GM18511 (cell line): Measurements from ENCODE around the gene OR10C1.

Experiments used
- ATAC-seq: cut with Tn5 transposase; IDR thresholded peaks from one replicate; pipeline ENCODE4 v1.9.1; 2021; ENCODE audit warnings: mild to moderate bottlenecking, moderate library complexity; ENCODE audit not compliant: unreplicated experiment

The OR10C1 gene

GRCh38 chr6:29477923-29478450 lies 38.9 kb downstream of the OR10C1 start:
- no peak for ATAC-seq

DNA sequence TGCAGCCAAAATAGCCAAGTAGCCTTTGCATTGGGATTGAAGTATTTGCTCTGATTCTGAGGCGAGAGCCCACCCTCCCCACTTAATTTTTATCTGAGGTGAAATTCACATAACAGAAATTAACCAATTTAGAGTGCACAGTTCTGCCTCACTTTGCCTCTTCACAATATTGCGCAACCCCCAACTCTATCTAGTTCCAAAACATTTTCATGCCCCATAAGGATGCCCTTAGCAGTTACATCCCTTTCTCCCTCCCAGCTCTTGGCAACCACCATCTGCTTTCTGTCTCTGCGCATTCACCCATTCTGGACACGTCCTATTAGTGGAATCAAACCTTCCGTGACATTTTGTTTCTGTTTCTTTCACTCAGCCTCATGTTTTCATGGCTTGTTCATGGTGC lies 39.6 kb downstream of the OR10C1 start:
- no peak for ATAC-seq

GRCh38 chr6:29479560-29479959 lies 40.5 kb downstream of the OR10C1 start:
- ATAC-seq: no peak

- ATAC-seq: no peak
Measured at GRCh38 chr6:29483186-29483585, 44.1 kb downstream of the OR10C1 start.

DNA sequence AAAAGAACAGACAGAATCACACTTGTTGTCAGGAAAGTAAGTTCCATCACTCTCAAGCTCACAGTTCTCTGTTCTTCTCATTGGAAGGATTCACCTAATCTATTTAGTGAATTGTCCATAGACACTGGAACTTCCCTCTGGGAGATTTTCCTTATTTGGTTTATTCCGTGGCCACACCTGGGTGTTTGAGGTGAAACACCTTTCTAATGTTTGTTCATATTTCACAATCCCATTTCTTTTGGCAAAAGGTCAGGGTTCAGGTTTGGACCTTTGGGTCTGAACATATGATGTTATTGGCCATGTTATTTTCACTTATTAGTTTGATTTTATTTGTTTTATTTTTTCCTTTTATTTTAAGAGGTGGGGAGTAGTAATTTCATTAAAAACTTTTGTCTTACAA lies 44.6 kb downstream of the OR10C1 start:
- no peak for ATAC-seq

GRCh38 chr6:29486577-29486976 lies 47.5 kb downstream of the OR10C1 start:
- ATAC-seq: no peak

GRCh38 chr6:29487131-29487530 lies 48.0 kb downstream of the OR10C1 start:
- no peak for ATAC-seq

- no peak for ATAC-seq
Measured at GRCh38 chr6:29487660-29488059, 48.6 kb downstream of the OR10C1 start, which contains the start of gene MAS1L. MAS1L (minus strand) TSS chr6:29487956; CDS start chr6:29487902, 54 bp downstream.

- ATAC-seq: no peak
Measured at GRCh38 chr6:29488874-29489273, 49.8 kb downstream of the OR10C1 start.

DNA sequence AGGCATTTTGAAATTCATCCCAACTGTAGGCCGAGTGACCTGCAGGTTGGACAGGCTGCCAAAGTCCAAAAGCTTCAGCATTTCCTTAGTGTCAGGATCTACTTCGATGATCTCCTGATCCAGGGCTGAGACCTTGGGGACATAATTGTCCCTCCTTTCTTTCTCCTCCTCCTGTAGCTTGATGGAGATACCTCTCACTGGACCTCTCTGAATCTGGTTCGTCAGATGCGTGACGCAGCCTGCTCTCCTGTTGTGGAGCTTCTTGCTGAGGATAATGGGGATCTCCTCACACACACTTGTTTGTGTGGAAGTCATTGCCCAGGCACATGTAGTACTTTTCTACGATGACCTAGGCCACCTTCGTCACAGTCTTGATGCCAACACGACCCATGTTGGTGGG lies 50.2 kb downstream of the OR10C1 start:
- no peak for ATAC-seq

DNA sequence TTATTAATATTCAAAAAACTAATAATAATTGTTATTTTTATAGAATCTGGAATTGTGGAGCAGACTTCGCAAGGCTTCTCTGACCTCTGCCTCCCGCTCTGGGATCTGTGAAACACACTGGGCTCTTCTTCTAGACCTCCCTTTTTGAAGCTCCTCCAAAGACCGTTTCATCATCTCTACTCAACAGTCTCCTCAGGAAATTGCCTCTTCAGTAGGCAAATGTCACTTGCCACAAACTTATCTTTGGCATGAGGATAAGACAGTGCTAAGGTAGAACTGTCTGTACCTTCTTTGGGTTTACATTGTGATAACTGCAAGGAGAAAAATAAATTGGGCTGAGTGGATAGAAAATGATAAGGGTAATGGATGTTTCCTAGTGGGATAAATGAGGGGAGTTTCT lies 50.9 kb downstream of the OR10C1 start:
- no peak for ATAC-seq

GRCh38 chr6:29490552-29490951 lies 51.4 kb downstream of the OR10C1 start:
- ATAC-seq: no peak
